HEK293 (cell line): ENCODE results near the gene ZNF217.
"Not testable (repeated sequence)": the region's sequence is repeated elsewhere in the genome, so short reads cannot be mapped to it uniquely, and the experiment has no call there.

ENCODE experiments used
- CTCF ChIA-PET: fragments of 350-600 bp; formaldehyde crosslinking; extraction: SDS; loops from one replicate; lab custom pipeline; 2021; ENCODE audit warnings: antibody characterized with exemption; lab: Yijun Ruan, JAX
- POLR2A ChIA-PET: fragments of 300-600 bp; formaldehyde crosslinking; extraction: SDS; loops from one replicate; lab custom pipeline; 2020; ENCODE audit warnings: antibody characterized with exemption, inconsistent platforms; lab: Yijun Ruan, JAX
- H3K27ac ChIP-seq: fragments of 200-500 bp; sonication (Bioruptor generic); 2 replicates; pipeline ENCODE4 v1.5.1; 2014; ENCODE audit warnings: low read depth, low read length, control low read depth, inconsistent platforms; ENCODE audit errors: extremely low read depth
- H3K36me3 ChIP-seq, 2 experiments: fragments of 200-500 bp in 1 of 2; sonication (Bioruptor generic) in 1 of 2; 1 replicate in 1 of 2; 2 replicates in 1 of 2; pipeline ENCODE4 v1.5.1; 2014 to 2017; ENCODE audit warnings: inconsistent platforms in 2 of 2, low read length in 2 of 2; ENCODE audit not compliant: control insufficient read depth in 2 of 2, insufficient read depth in 1 of 2
- H3K4me1 ChIP-seq: fragments of 200-500 bp; sonication (Bioruptor generic); 2 replicates; pipeline ENCODE4 v1.5.1; 2014; ENCODE audit warnings: mild to moderate bottlenecking, low read length, inconsistent platforms; ENCODE audit not compliant: control insufficient read depth, insufficient read depth
- H3K4me3 ChIP-seq: 2 replicates; pipeline ENCODE4 v1.5.1; 2011; ENCODE audit warnings: low read depth, mild to moderate bottlenecking, control low read depth, low read length, moderate library complexity
- H3K9me3 ChIP-seq: fragments of 200-500 bp; sonication (Bioruptor generic); 2 replicates; pipeline ENCODE4 v1.5.1; 2014; ENCODE audit warnings: low read depth, low read length, inconsistent platforms; ENCODE audit not compliant: control insufficient read depth, insufficient read depth
- GLIS1 ChIP-seq: fragments of 450-650 bp; formaldehyde crosslinking; IDR thresholded peaks from 2 replicates; pipeline ENCODE4 v1.5.1; 2016; ENCODE audit warnings: missing biosample characterization, missing genetic modification characterization
- GLIS2 ChIP-seq: fragments of 450-650 bp; formaldehyde crosslinking; IDR thresholded peaks from 2 replicates; pipeline ENCODE4 v1.5.1; 2016; ENCODE audit warnings: missing biosample characterization, missing genetic modification characterization
- KLF1 ChIP-seq: fragments of 450-650 bp; formaldehyde crosslinking; IDR thresholded peaks from 2 replicates; pipeline ENCODE4 v1.5.1; 2016; ENCODE audit warnings: missing biosample characterization, missing genetic modification characterization
- KLF8 ChIP-seq: fragments of 450-650 bp; formaldehyde crosslinking; IDR thresholded peaks from 2 replicates; pipeline ENCODE4 v1.5.1; 2016; ENCODE audit warnings: missing biosample characterization, missing genetic modification characterization
- SP2 ChIP-seq: fragments of 450-650 bp; formaldehyde crosslinking; IDR thresholded peaks from 2 replicates; pipeline ENCODE4 v1.5.1; 2016; ENCODE audit warnings: missing biosample characterization, missing genetic modification characterization
- ZBTB20 ChIP-seq: fragments of 450-650 bp; formaldehyde crosslinking; IDR thresholded peaks from 2 replicates; pipeline ENCODE4 v1.5.1; 2016; ENCODE audit warnings: missing biosample characterization, missing genetic modification characterization
- ZBTB8A ChIP-seq: fragments of 450-650 bp; formaldehyde crosslinking; IDR thresholded peaks from 2 replicates; pipeline ENCODE4 v1.5.1; 2016; ENCODE audit warnings: missing biosample characterization, missing genetic modification characterization
- ZNF335 ChIP-seq: fragments of 450-650 bp; formaldehyde crosslinking; conservative IDR thresholded peaks from 2 replicates; pipeline ENCODE4 v1.5.1; 2016; ENCODE audit warnings: missing biosample characterization, missing genetic modification characterization
- ZNF341 ChIP-seq: fragments of 450-650 bp; formaldehyde crosslinking; IDR thresholded peaks from 2 replicates; pipeline ENCODE4; 2016; ENCODE audit warnings: low read depth, missing biosample characterization, missing genetic modification characterization
- ZNF76 ChIP-seq: fragments of 450-650 bp; formaldehyde crosslinking; IDR thresholded peaks from 2 replicates; pipeline ENCODE4; 2016; ENCODE audit warnings: low read depth, missing biosample characterization, missing genetic modification characterization, borderline replicate concordance
- TF ChIP-seq, protein P1 (sequence below): fragments of 450-650 bp; formaldehyde crosslinking; optimal IDR thresholded peaks from 2 replicates; pipeline ENCODE3; 2016; ENCODE audit warnings: missing biosample characterization, mild to moderate bottlenecking, missing genetic modification characterization
- TF ChIP-seq, protein P2 (sequence below): fragments of 450-650 bp; formaldehyde crosslinking; IDR thresholded peaks from 2 replicates; pipeline ENCODE4 v1.5.1; 2016; ENCODE audit warnings: missing biosample characterization, missing genetic modification characterization
- TF ChIP-seq, protein P3 (sequence below): fragments of 450-650 bp; formaldehyde crosslinking; conservative IDR thresholded peaks from 2 replicates; pipeline ENCODE4 v1.5.1; 2016; ENCODE audit warnings: low read depth, missing biosample characterization, missing genetic modification characterization
- TF ChIP-seq, protein P4 (sequence below): fragments of 450-650 bp; formaldehyde crosslinking; IDR thresholded peaks from 2 replicates; pipeline ENCODE4 v1.5.1; 2016; ENCODE audit warnings: missing biosample characterization, missing genetic modification characterization

The ZNF217 gene

DNA sequence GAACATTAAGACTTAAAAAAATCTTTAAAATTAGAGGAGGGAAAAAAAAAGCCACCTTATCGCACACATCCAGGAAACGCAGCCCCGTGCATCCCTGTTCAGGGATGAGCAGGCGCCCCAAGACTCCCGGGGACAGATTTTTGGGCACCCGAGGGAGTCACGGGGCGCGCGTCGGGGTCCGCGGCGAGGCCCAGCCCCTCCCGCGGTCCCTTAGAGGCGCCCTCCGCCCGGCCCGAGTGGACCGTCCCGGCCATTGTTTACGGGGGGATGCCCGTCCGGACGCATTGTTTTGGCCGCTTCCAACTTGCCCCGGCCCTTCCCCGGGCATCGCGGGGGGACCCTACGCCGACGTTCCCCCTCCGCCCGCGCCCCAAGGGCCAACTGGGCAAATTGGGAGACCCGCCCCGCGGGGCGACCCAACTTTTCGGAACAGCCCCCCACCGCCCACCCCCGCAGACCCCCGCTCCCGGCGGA is 610 bp downstream of the ZNF217 start (continued):
- TF ChIP-seq ZBTB20 (tag by site-specific recombination) (no peak), KLF8 (peak; percentile 25; the same call in 1 of the 2 replicates), ZBTB8A (tag by site-specific recombination) (peak; percentile 90), GLIS2 (tag by site-specific recombination) (peak; percentile 45; the same call in 1 of the 2 replicates), ZNF341 (tag by site-specific recombination) (peak; percentile 59), ZNF335 (tag by site-specific recombination) (peak; percentile 77)

DNA sequence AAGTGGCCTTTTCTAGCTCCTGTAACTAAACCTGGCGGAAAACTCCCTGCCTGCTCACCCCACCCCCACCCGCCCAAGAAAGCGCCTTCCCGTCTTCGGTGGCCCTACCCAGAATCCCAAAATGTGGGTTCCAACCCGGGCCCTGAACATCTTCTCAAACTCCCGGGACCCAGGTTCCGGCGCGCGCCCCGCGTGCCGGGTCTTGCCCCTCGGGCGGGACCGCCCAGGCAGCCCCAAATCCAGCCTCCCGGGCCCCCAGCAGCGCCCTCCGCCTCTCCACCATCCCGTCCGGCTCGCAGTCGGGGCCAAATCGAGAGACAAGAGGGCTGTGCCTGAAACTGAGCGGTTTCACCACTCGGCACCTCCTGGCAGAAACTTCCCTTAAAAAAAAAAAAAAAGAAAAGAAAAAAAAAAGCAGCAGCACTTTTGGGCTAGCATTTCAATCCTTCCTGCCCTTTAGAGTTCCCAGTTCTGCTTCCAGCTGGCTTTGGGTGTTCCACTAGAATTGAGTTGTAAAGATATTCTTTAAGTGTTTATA is 1.1 kb downstream of the ZNF217 start:
- TF ChIP-seq, protein P1, sequence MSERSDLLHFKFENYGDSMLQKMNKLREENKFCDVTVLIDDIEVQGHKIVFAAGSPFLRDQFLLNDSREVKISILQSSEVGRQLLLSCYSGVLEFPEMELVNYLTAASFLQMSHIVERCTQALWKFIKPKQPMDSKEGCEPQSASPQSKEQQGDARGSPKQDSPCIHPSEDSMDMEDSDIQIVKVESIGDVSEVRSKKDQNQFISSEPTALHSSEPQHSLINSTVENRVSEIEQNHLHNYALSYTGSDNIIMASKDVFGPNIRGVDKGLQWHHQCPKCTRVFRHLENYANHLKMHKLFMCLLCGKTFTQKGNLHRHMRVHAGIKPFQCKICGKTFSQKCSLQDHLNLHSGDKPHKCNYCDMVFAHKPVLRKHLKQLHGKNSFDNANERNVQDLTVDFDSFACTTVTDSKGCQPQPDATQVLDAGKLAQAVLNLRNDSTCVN (tag by site-specific recombination), result peak; percentile 64
- TF ChIP-seq GLIS2 (tag by site-specific recombination) (peak; percentile 75), SP2 (peak; percentile 67), ZBTB8A (tag by site-specific recombination) (peak; percentile 86; the same call in 1 of the 2 replicates), ZNF335 (tag by site-specific recombination) (peak; percentile 62; the same call in 1 of the 2 replicates), KLF1 (tag by site-specific recombination) (peak; percentile 9; the same call in 1 of the 2 replicates), KLF8 (0 out of 2 replicates have a peak, but pooled peaks have one; percentile 18), ZBTB20 (tag by site-specific recombination) (peak; percentile 99), ZNF76 (tag by site-specific recombination) (peak; percentile 55; the same call in 1 of the 2 replicates), GLIS1 (tag by site-specific recombination) (peak; percentile 90)
- TF ChIP-seq, protein P2, sequence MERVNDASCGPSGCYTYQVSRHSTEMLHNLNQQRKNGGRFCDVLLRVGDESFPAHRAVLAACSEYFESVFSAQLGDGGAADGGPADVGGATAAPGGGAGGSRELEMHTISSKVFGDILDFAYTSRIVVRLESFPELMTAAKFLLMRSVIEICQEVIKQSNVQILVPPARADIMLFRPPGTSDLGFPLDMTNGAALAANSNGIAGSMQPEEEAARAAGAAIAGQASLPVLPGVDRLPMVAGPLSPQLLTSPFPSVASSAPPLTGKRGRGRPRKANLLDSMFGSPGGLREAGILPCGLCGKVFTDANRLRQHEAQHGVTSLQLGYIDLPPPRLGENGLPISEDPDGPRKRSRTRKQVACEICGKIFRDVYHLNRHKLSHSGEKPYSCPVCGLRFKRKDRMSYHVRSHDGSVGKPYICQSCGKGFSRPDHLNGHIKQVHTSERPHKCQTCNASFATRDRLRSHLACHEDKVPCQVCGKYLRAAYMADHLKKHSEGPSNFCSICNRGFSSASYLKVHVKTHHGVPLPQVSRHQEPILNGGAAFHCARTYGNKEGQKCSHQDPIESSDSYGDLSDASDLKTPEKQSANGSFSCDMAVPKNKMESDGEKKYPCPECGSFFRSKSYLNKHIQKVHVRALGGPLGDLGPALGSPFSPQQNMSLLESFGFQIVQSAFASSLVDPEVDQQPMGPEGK (tag by site-specific recombination), result peak; percentile 16; the same call in 1 of the 2 replicates
- TF ChIP-seq, protein P3, sequence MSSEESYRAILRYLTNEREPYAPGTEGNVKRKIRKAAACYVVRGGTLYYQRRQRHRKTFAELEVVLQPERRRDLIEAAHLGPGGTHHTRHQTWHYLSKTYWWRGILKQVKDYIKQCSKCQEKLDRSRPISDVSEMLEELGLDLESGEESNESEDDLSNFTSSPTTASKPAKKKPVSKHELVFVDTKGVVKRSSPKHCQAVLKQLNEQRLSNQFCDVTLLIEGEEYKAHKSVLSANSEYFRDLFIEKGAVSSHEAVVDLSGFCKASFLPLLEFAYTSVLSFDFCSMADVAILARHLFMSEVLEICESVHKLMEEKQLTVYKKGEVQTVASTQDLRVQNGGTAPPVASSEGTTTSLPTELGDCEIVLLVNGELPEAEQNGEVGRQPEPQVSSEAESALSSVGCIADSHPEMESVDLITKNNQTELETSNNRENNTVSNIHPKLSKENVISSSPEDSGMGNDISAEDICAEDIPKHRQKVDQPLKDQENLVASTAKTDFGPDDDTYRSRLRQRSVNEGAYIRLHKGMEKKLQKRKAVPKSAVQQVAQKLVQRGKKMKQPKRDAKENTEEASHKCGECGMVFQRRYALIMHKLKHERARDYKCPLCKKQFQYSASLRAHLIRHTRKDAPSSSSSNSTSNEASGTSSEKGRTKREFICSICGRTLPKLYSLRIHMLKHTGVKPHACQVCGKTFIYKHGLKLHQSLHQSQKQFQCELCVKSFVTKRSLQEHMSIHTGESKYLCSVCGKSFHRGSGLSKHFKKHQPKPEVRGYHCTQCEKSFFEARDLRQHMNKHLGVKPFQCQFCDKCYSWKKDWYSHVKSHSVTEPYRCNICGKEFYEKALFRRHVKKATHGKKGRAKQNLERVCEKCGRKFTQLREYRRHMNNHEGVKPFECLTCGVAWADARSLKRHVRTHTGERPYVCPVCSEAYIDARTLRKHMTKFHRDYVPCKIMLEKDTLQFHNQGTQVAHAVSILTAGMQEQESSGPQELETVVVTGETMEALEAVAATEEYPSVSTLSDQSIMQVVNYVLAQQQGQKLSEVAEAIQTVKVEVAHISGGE (tag by site-specific recombination), result 0 out of 2 replicates have a peak, but pooled peaks have one; percentile 8
- TF ChIP-seq, protein P4, sequence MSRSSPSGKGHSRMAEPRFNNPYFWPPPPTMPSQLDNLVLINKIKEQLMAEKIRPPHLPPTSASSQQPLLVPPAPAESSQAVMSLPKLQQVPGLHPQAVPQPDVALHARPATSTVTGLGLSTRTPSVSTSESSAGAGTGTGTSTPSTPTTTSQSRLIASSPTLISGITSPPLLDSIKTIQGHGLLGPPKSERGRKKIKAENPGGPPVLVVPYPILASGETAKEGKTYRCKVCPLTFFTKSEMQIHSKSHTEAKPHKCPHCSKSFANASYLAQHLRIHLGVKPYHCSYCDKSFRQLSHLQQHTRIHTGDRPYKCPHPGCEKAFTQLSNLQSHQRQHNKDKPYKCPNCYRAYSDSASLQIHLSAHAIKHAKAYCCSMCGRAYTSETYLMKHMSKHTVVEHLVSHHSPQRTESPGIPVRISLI (tag by site-specific recombination), result peak; percentile 79; the same call in 1 of the 2 replicates
- TF ChIP-seq, all 188 proteins: peak for 13; not testable (repeated sequence) for 175
- CTCF ChIA-PET, H3K9me3 ChIP-seq, H3K4me1 ChIP-seq, H3K36me3 ChIP-seq: not testable (repeated sequence)
- POLR2A ChIA-PET, result interaction anchor here (0.5 to 1.6 kb wide), 4 partner anchors 17 to 323 kb away, joined by 3 to 7 read pairs (median 4); no protein-coding TSS in a partner anchor
- Histone ChIP-seq H3K4me3 (peak overlapping the region; percentile 80), H3K27ac (peak overlapping the region; percentile 90)
